Effector CD4-positive, alpha-beta T cell (primary cell): ENCODE data around the gene MTX1.
"Not testable (repeated sequence)": the region's sequence is repeated elsewhere in the genome, so short reads cannot be mapped to it uniquely, and the experiment has no call there.

Experiments
- DNase-seq: peaks from one replicate; pipeline ENCODE4 v3.0.0-alpha.2; 2020

The MTX1 gene

DNA sequence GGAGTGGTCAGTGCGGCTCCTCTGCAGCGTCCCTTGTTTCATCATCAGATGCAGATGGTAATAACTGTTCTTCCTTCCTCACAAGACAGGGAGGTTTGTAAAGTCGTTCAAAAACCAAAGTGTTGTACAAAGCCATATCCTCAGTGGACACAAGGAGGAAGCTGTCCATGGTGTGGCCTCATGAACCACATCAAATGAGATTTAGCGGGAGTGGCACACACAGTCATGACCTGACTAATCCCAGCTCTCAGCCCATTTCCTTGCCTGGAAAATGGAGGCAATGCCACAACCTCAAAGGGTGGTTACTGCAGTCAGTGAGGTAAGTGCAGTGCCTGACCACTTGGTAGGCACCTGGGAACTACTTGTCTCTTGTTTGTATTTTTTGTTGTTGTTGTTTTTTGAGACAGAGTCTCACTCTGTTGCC is 33.4 kb downstream of the MTX1 start:
- DNase-seq = no peak

DNA sequence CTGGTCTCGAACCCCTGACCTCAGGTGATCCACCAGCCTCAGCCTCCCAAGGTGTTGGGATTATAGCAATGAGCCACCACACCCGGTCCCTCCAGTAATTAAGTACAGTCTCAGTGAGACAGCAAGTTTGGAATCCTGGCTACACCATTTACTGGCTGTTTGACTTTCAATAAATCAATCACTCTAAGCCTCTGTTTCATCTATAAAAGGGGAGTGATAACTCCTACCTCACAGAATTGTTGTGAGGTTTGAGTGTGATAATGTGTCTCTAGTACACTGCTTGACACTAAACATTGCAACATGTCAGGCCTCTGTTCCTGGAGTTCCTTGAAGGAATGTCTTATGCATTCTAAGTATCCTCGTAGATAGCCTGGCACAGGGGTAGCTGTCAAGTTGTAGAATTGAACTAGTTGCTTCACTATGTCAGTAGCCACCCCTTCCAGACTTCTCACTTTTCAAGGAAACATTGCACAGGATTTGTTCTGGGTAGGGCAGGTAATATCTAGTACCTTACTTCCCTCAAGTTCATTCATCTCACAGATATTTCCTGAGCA is 34.4 kb downstream of the MTX1 start:
- DNase-seq = no peak

GRCh38 chr1:155244368-155245162 is 36.1 kb downstream of the MTX1 start:
- DNase-seq = peak; percentile 86

DNA sequence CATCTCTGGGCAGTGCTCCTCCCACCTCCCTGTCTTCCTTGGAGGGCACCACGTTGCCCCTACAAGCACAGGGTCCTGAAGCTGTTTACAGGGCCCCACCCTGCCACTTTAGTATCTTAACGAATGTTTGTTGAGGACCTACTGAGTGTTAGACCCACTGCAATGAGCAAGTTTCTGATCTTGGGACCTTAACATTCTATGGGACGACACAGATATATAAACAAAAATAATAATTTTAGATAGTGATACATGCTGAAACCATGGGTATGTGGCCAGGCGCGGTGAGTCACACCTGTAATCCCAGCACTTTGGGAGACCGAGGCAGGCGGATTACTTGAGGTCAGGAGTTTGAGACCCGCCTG is 36.6 kb downstream of the MTX1 start:
- DNase-seq = no peak

DNA sequence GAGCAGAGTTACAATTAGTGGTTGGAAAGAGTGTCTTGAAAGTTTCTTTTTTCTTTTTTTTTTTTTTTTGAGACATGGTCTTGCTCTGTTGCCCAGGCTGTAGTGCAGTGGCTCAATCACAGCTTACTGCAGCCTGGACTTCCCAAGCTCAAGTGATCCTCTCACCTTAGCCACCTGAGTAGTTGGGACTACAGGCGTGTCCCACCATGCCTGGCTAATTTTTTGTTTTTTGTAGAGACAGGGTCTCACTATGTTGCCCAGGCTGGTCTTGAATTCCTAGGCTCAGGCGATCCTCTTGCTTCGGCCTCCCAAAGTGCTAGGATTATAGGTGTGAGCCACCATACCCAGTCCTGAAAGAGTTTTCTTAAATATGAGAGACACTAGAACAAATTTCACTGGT is 38.3 kb downstream of the MTX1 start:
- DNase-seq = not testable (repeated sequence)

DNA sequence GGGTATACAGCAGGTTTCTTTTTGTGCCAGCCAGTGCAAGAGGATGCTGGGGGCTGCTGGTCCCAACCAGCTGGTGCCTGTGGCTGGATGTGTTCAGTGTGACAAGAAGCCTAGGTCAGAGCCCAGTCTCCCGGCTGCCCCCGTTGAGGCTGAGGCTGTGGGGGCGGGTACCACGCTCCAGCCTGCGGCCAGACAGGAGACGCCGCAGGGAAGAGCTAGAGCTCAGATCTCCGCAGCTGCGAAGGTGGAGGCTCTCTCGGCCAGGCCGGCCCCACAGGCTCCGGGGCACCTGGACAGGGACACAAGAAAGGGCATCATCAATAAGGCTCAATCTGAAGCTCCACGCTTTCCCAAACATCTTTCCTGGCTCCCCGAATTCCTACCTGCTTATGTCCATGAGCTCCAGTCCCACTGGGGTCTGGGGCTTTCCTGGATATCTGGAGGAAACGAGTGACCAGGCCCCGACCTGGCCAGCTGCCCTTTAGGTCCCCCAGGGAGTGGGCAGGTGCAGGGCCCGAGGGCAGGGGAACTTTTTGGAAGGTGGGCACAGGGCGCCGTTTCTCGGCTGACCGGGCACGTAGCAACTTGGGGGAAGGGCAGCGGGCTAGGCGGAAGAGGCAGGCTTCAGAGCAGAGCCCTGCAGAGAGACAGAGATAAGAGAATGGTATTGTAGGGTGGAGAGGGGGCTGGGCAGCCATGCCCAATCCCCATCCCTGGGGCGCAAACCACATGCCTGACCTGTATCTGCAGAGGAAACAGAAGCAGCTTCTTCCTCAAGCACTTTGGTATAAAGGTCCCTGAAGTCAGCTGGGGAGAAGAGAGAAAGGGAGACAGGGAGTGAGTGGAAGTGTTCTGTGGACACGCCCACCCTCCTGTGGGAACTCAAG is 39.4 kb downstream of the MTX1 start:
- no peak for DNase-seq

GRCh38 chr1:155250246-155250632 is 41.7 kb downstream of the MTX1 start:
- DNase-seq = no peak

GRCh38 chr1:155250633-155251449 is 42.3 kb downstream of the MTX1 start:
- DNase-seq = peak; percentile 98

- DNase-seq = no peak
Measured at GRCh38 chr1:155251566-155251965, 43.1 kb downstream of the MTX1 start.

DNA sequence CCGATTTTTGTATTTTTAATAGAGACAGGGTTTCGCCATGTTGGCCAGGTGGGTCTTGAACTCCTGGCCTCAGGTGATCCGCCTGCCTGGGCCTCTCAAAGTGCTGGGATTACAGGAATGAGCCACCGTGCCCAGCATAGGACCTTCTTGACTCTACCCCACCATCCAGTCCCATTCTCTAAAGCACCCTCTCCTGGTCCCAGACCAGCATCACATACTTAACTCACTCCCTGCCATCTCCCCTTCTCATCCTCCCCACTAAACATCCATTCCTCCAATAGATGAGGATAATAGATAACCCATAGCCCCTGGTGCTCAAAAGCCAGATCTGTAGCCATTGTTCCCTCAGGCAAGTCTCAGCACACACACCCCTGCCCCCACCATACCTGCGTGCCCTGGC is 44.7 kb downstream of the MTX1 start:
- no peak for DNase-seq

DNA sequence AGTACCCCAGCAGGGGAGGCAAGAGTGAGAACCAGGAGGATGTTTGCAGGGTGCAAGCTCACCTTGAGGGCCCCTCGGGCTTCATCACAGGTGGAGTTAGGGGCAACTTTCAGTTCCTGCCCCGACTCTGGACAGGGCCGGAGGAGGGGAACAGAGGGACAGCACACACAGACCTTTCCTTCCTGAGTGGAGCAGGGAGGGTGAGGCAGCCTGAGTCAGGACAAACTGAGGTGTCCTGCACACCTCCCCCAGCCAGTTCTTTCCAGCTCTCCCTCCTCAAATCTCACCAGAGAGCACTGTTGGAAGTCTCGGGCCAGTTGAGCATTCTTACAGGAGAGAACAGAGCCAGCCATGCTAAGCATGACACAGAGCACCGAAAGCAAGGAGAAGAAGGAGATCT is 45.3 kb downstream of the MTX1 start:
- no peak for DNase-seq

GRCh38 chr1:155254228-155254713 is 45.8 kb downstream of the MTX1 start:
- no peak for DNase-seq

GRCh38 chr1:155254714-155255242 is 46.3 kb downstream of the MTX1 start:
- no peak for DNase-seq

GRCh38 chr1:155255243-155256007 is 46.9 kb downstream of the MTX1 start, which contains the start of gene ENTREP3:
Gene ENTREP3, minus strand, starts transcription at chr1:155255483. Its CDS starts 606 bp downstream, at chr1:155254877.
- peak; percentile 69 for DNase-seq

GRCh38 chr1:155256058-155256852 is 47.8 kb downstream of the MTX1 start:
- DNase-seq = no peak

DNA sequence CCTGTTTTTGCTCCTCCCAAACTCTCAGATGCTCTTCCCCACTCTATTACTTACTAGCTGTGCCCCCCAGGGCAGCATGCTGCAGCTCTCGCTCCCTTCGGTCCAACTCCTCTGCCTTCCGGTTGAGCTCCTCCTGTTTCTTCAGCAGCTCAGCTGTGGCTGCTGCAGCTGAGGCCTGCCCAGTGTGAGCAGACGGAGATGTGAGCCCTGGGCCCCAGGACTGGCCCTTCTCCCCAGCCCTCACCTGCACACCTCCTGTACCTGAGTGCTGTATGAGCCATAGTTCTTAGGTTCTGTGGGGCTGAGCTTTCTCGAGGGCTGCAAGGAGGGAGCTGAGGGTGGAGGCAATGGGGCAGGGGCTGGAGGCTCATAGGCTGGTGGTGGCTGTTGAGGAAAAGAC is 51.8 kb downstream of the MTX1 start:
- no peak for DNase-seq

DNA sequence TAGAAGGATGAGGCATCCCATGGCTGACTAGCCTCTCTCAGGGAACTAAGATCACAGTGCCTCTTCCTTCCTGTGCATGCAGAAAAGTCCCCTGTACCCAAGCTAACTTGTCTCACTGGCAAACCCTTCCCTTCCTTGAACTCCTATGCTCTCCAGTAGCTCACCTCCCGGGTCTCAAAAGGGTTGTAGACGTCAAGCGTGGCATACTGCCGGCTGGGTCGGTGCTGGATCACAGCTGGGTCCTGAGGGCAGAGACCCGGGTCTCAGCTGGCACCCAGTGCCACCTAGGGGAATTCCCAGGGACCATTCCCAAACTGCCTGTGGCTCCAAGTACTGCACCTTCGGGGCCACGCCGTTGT is 53.0 kb downstream of the MTX1 start:
- no peak for DNase-seq

GRCh38 chr1:155261852-155262673 is 53.6 kb downstream of the MTX1 start, which contains the start of gene SCAMP3:
Gene SCAMP3, minus strand, starts transcription at chr1:155262360. Its CDS starts 209 bp downstream, at chr1:155262151.
- peak; percentile 84 for DNase-seq

GRCh38 chr1:155263067-155263466 is 54.6 kb downstream of the MTX1 start:
- no peak for DNase-seq
